K562 (cell line): Measurements from ENCODE around the gene RMC1. TPM values are rescaled to one million over a fixed set of nuclear protein-coding genes. Genes with fewer than 3 reads are reported as not detected.

Source experiments
- ATAC-seq: fragments of 200-7000 bp; cut with Tn5 transposase; 3 replicates; pipeline ENCODE4 v1.9.1; 2020; ENCODE audit warnings: moderate library complexity
- BruUV-seq: library from RNA; stranded (reverse); fragments of 400-500 nt; replicated peaks from 2 replicates; lab custom pipeline; 2021; lab: Mats Ljungman, UMichigan
- CTCF ChIA-PET: fragments of 300-600 bp; formaldehyde crosslinking; extraction: SDS; loops from one replicate; lab custom pipeline; 2021; ENCODE audit warnings: low intra/inter-chr PET ratio; lab: Yijun Ruan, JAX
- POLR2A ChIA-PET: fragments of 300-600, 350-650 bp; sonication (Branson Sonifier 250); formaldehyde crosslinking; extraction: SDS; loops from one replicate; lab custom pipeline; 2021; ENCODE audit warnings: antibody characterized with exemption, inconsistent platforms; lab: Yijun Ruan, JAX
- DNase-seq, 4 experiments: peaks; one replicate each; pipeline versions ENCODE4 v3.0.0 to v3.0.0-alpha.2; 2011 to 2018; ENCODE audit warnings: low spot score in 3 of 4, mixed read lengths in 3 of 4; ENCODE audit errors: extremely low read depth in 1 of 4
- FAIRE-seq: peaks from 2 replicates; lab custom pipeline; 2011; peaks lifted over from hg19 to GRCh38; lab: Jason Lieb, UNC
- H2AFZ ChIP-seq: 2 replicates; pipeline ENCODE4 v1.6.0; 2011; ENCODE audit warnings: low read depth, low read length, control low read depth, inconsistent platforms
- H3K27ac ChIP-seq: fragments of 200-600 bp; 3 replicates; pipeline ENCODE4 v1.8.0; 2011; ENCODE audit warnings: low read depth, mild to moderate bottlenecking, control low read depth, inconsistent platforms, low read length, moderate library complexity, mixed read lengths; ENCODE audit errors: extremely low read depth
- H3K27me3 ChIP-seq, 2 experiments: fragments of 300-600 bp in 1 of 2; 2 replicates in 1 of 2; 3 replicates in 1 of 2; pipeline versions ENCODE4 v1.6.0 to v1.8.0; 2011; ENCODE audit warnings: inconsistent platforms in 2 of 2, low read length in 2 of 2, mild to moderate bottlenecking in 1 of 2, mixed read lengths in 1 of 2, moderate library complexity in 1 of 2; ENCODE audit not compliant: control insufficient read depth in 2 of 2, insufficient read depth in 2 of 2
- H3K36me3 ChIP-seq: fragments of 300-600 bp; 3 replicates; pipeline ENCODE4 v1.8.0; 2011; ENCODE audit warnings: mild to moderate bottlenecking, low read length, inconsistent platforms; ENCODE audit not compliant: control insufficient read depth, insufficient read depth
- H3K4me1 ChIP-seq, 2 experiments: fragments of 200-600 bp in 1 of 2; replicated peaks in 1 of 2; 2 replicates in 1 of 2; 3 replicates in 1 of 2; pipeline versions ENCODE4 v1.5.1 to v1.8.0; 2011; ENCODE audit warnings: inconsistent platforms in 2 of 2, low read length in 2 of 2, mild to moderate bottlenecking in 1 of 2, mixed read lengths in 1 of 2, moderate library complexity in 1 of 2; ENCODE audit not compliant: control insufficient read depth in 2 of 2, insufficient read depth in 2 of 2
- H3K4me2 ChIP-seq: 2 replicates; pipeline ENCODE4 v1.6.1; 2011; ENCODE audit warnings: low read length, control low read depth, inconsistent platforms, mixed read lengths; ENCODE audit not compliant: insufficient read depth
- H3K4me3 ChIP-seq: fragments of 200-600 bp; sonication (generic), shearing (Covaris generic); 2 replicates; pipeline ENCODE4 v1.5.1; 2016; ENCODE audit warnings: control low read depth, inconsistent platforms
- H3K79me2 ChIP-seq: fragments of 200-600 bp; 3 replicates; pipeline ENCODE4 v1.8.0; 2011; ENCODE audit warnings: low read length, inconsistent platforms; ENCODE audit not compliant: control insufficient read depth, insufficient read depth
- H3K9ac ChIP-seq, 2 experiments: 2 replicates each; pipeline versions ENCODE4 v1.6.0 to v1.6.1; 2011; ENCODE audit warnings: low read depth in 2 of 2, low read length in 2 of 2, control low read depth in 1 of 2, inconsistent platforms in 1 of 2, mild to moderate bottlenecking in 1 of 2, mixed read lengths in 1 of 2; ENCODE audit not compliant: insufficient read depth in 1 of 2
- H3K9me1 ChIP-seq: one replicate; pipeline ENCODE4 v1.6.0; 2011; ENCODE audit warnings: inconsistent platforms, mild to moderate bottlenecking, low read length, moderate library complexity; ENCODE audit not compliant: control insufficient read depth, insufficient read depth
- H3K9me3 ChIP-seq: replicated peaks from 2 replicates; pipeline ENCODE4 v1.5.1; 2011; ENCODE audit warnings: low read depth, low read length, inconsistent platforms; ENCODE audit not compliant: control insufficient read depth, insufficient read depth
- H4K20me1 ChIP-seq: replicated peaks from 2 replicates; pipeline ENCODE4 v1.6.1; 2011; ENCODE audit warnings: low read length, inconsistent platforms, mixed read lengths; ENCODE audit not compliant: control insufficient read depth, insufficient read depth
- BCOR ChIP-seq: fragments of 450-650 bp; IDR thresholded peaks from 2 replicates; pipeline ENCODE4 v1.6.1; 2016
- CREB3 ChIP-seq: fragments of 450-650 bp; conservative IDR thresholded peaks from 2 replicates; pipeline ENCODE4 v1.6.1; 2016; ENCODE audit warnings: missing genetic modification characterization, low read depth, mild to moderate bottlenecking, missing compliant biosample characterization, moderate library complexity
- CTCFL ChIP-seq: IDR thresholded peaks from 2 replicates; pipeline ENCODE4 v1.6.1; 2011; ENCODE audit warnings: borderline replicate concordance, low read depth, mild to moderate bottlenecking, moderate library complexity, low read length; ENCODE audit not compliant: insufficient read depth, poor library complexity, severe bottlenecking
- DPF2 ChIP-seq: fragments of 450-650 bp; IDR thresholded peaks from 2 replicates; pipeline ENCODE4 v1.6.1; 2016
- ELF2 ChIP-seq: fragments of 250-450 bp; sonication (Bioruptor Pico); IDR thresholded peaks from 2 replicates; pipeline ENCODE4 v1.5.0; 2021; ENCODE audit warnings: mild to moderate bottlenecking
- FOXK2 ChIP-seq, 2 experiments: fragments of 450-650 bp; IDR thresholded peaks in 1 of 2; conservative IDR thresholded peaks in 1 of 2; 2 replicates each; pipeline ENCODE4 v1.6.1; 2016; ENCODE audit warnings: low read depth in 2 of 2, mild to moderate bottlenecking in 1 of 2
- ILF3 ChIP-seq: fragments of 450-650 bp; IDR thresholded peaks from 2 replicates; pipeline ENCODE4 v1.6.1; 2018; ENCODE audit warnings: antibody characterized with exemption, mild to moderate bottlenecking, moderate library complexity, borderline replicate concordance
- L3MBTL2 ChIP-seq: fragments of 450-650 bp; IDR thresholded peaks from 2 replicates; pipeline ENCODE4 v1.6.1; 2016; ENCODE audit warnings: mild to moderate bottlenecking, moderate library complexity
- NCOA2 ChIP-seq, 2 experiments: fragments of 450-650 bp; IDR thresholded peaks; 2 replicates each; pipeline ENCODE4 v1.6.1; 2018; ENCODE audit warnings: mild to moderate bottlenecking in 2 of 2, moderate library complexity in 1 of 2; ENCODE audit not compliant: partially characterized antibody in 2 of 2
- SAP30 ChIP-seq: fragments of 200-600 bp; sonication (generic); IDR thresholded peaks from 2 replicates; pipeline ENCODE4 v1.6.1; 2012; ENCODE audit warnings: borderline replicate concordance, low read depth, mild to moderate bottlenecking, moderate library complexity, low read length, control low read depth, inconsistent platforms; ENCODE audit not compliant: insufficient read depth, poor library complexity, severe bottlenecking
- SMAD4 ChIP-seq: fragments of 250-450 bp; sonication (Bioruptor Pico); conservative IDR thresholded peaks from 2 replicates; pipeline ENCODE4 v1.8.0; 2021; ENCODE audit warnings: inconsistent platforms, mild to moderate bottlenecking, moderate library complexity
- SMARCA4 ChIP-seq: fragments of 450-650 bp; IDR thresholded peaks from 2 replicates; pipeline ENCODE4 v1.6.1; 2016
- TAL1 ChIP-seq: fragments of 450-650 bp; IDR thresholded peaks from 2 replicates; pipeline ENCODE4 v1.6.1; 2016; ENCODE audit warnings: mild to moderate bottlenecking
- TFAM ChIP-seq: fragments of 250-450 bp; sonication (Bioruptor Pico); conservative IDR thresholded peaks from 2 replicates; pipeline ENCODE4 v1.5.0; 2021; ENCODE audit warnings: mild to moderate bottlenecking, moderate library complexity
- TFAP4 ChIP-seq: sonication (generic); formaldehyde crosslinking; IDR thresholded peaks from 2 replicates; pipeline ENCODE4 v1.8.0; 2022; ENCODE audit warnings: missing genetic modification reagents, mild to moderate bottlenecking, moderate library complexity, borderline replicate concordance
- TOE1 ChIP-seq, 2 experiments: fragments of 450-650 bp in 1 of 2; sonication (generic) in 1 of 2; formaldehyde crosslinking in 1 of 2; IDR thresholded peaks; 2 replicates each; pipeline versions ENCODE4 v1.7.1 to v1.8.0; 2016 to 2022; ENCODE audit warnings: borderline replicate concordance in 2 of 2, mild to moderate bottlenecking in 2 of 2, antibody characterized with exemption in 1 of 2, inconsistent platforms in 1 of 2, low read depth in 1 of 2, missing genetic modification reagents in 1 of 2, moderate library complexity in 1 of 2
- U2AF2 ChIP-seq: fragments of 200-400 bp; formaldehyde crosslinking; optimal IDR thresholded peaks from 2 replicates; pipeline ENCODE3; 2017; ENCODE audit warnings: low read depth, mild to moderate bottlenecking, low read length
- ZNF354B ChIP-seq: fragments of 250-450 bp; sonication (Bioruptor Pico); IDR thresholded peaks from 2 replicates; pipeline ENCODE4 v1.4.0; 2020
- WGBS: fragments of 100-300 bp; shearing (Covaris generic); methylation state at CpG from one replicate; pipeline ENCODE4 v1.1.6; 2016; ENCODE audit warnings: low coverage, mixed read lengths; ENCODE audit not compliant: insufficient coverage; ENCODE audit errors: missing lambda C conversion rate; 5-methylcytosine and 5-hydroxymethylcytosine counted together
- in situ Hi-C: fragments of 300-500 bp; cut with MboI; formaldehyde crosslinking; loops from 4 replicates; pipeline ENCODE4 v1.15.0; 2018; ENCODE audit warnings: inconsistent platforms, mixed read lengths
- intact Hi-C: fragments of 100-400 bp; cut with micrococcal nuclease; formaldehyde crosslinking; loops from 2 replicates; pipeline ENCODE4 v1.14.2; 2022
- polyA plus RNA-seq, 8 experiments: library from polyadenylated mRNA; depleted of rRNA in 4 of 8; stranded (reverse) in 5 of 8; unstranded in 3 of 8; fragments of >200 nt; fragmentation: Nextera tagmentation in 2 of 8; fragmentation: Illumina TruSeq in 1 of 8; extraction: Ambion mirVana in 2 of 8; extraction: Trizol in 1 of 8; gene quantifications; 2 replicates each; pipeline versions ENCODE4 v1.2.1 to v1.2.3, GENCODE V29; 2011 to 2014; ENCODE audit warnings: inconsistent platforms in 1 of 8, missing spikeins in 1 of 8
- total RNA-seq, 7 experiments: library from RNA; depleted of rRNA in 6 of 7; stranded (reverse); fragments of >200 nt in 6 of 7; fragmentation: Illumina TruSeq in 2 of 7; extraction: Trizol in 2 of 7; gene quantifications; 2 replicates each; pipeline versions ENCODE4 v1.2.1 to v1.2.3, GENCODE V29; 2011 to 2021; ENCODE audit warnings: low replicate concordance in 1 of 7

The RMC1 gene
- total and polyA plus RNA-seq, 9 of the 15 experiments (the other 6 are each of a cell fraction or from before 2014, with no cell fraction given): 7.5 to 42.4 (median 35.5) TPM

- CTCF ChIA-PET: interaction anchor here (0.5 to 1.9 kb wide), 2 partner anchors 88 to 94 kb away, joined by 3 to 12 read pairs; partner anchors contain the start of gene NPC1
- POLR2A ChIA-PET: interaction anchor here (0.8 to 3.5 kb wide), 2 partner anchors 11 to 43 kb away, joined by 3 to 20 read pairs; no protein-coding TSS in a partner anchor
- Histone ChIP-seq H3K79me2 (peaks cover 5% of the 10 kb centered on the region), H3K4me3 (no peak overlapping the region), H4K20me1 (no peaks in the 10 kb centered on the region), H3K36me3 (no peaks in the 10 kb centered on the region), H3K4me2 (no peak overlapping the region), H3K9ac (no peak overlapping the region; a peak in 1 of 4 replicates), H3K4me1 (peaks cover 9 to 15% of the 10 kb centered on the region in 2 experiments; a peak in 4 of 5 replicates), H3K9me3 (no peaks in the 10 kb centered on the region), H3K27me3 (no peaks in the 10 kb centered on the region), H3K9me1 (no peaks in the 10 kb centered on the region), H3K27ac (no peak overlapping the region), H2AFZ (peak overlapping the region; percentile 73)
- ATAC-seq (peak; percentile 72), DNase-seq (peak; percentile 65 to 92 (median 73)), FAIRE-seq (peak; percentile 74)
- no TSS peak for BruUV-seq
- in situ Hi-C loops: no loop called here
- WGBS: 18% methylated on average over 5 of the region's 5 CpGs
- intact Hi-C loops: loop anchor here (1.0 to 2.0 kb wide), 2 partner anchors 88 to 204 kb away; no protein-coding TSS in a partner anchor
- TF ChIP-seq NCOA2 (IDR thresholded peaks at IDR 0.05; ENCODE audit: partially characterized antibody in 2 of 2): no peak
- TF ChIP-seq SAP30: no peak
- TF ChIP-seq BCOR: no peak
- peak in 1 of 2 experiments; percentile 22; a peak in 1 of 4 replicates for TF ChIP-seq FOXK2 (conservative IDR thresholded peaks at IDR 0.05 in 1 of 2, IDR thresholded peaks at IDR 0.05 in 1 of 2; ENCODE audit: low read depth in 2 of 2)
- TF ChIP-seq L3MBTL2: 0 out of 2 replicates have a peak, but pooled peaks have one; percentile 20
- no peak for TF ChIP-seq TFAM (CRISPR knock-in tag)
- TF ChIP-seq DPF2: peak; percentile 56; the same call in 1 of the 2 replicates
- peak; percentile 29; the same call in 1 of the 2 replicates for TF ChIP-seq SMARCA4
- TF ChIP-seq TAL1: peak; percentile 32; the same call in 1 of the 2 replicates
- TF ChIP-seq ZNF354B (CRISPR knock-in tag): no peak
- TF ChIP-seq TFAP4 (CRISPR knock-in tag): peak; percentile 29; the same call in 1 of the 2 replicates
- peak; percentile 84 for TF ChIP-seq CTCFL
- TF ChIP-seq U2AF2: no peak
- TF ChIP-seq TOE1 (IDR thresholded peaks at IDR 0.05; ENCODE audit: borderline replicate concordance): no peak
- no peak for TF ChIP-seq TOE1 (CRISPR knock-in tag; IDR thresholded peaks at IDR 0.05; ENCODE audit: borderline replicate concordance, low read depth)
- TF ChIP-seq ILF3: no peak
- TF ChIP-seq SMAD4 (CRISPR knock-in tag): no peak; the same call in 1 of the 2 replicates
- no peak for TF ChIP-seq CREB3 (tag)
- TF ChIP-seq ELF2 (CRISPR knock-in tag): no peak
These were observed 4.4 kb upstream of the RMC1 start for GRCh38 chr18:23498877-23499276.
